NK-92 (cell line): ENCODE measurements around the gene JARID2.

Source experiments
- DNase-seq: peaks from one replicate; lab custom pipeline; 2025; ENCODE audit not compliant: unreplicated experiment; lab: John Stamatoyannopoulos, UW

Gene JARID2

GRCh38 chr6:15456422-15456821, 210.6 kb downstream of the JARID2 start:
- no peak for DNase-seq

GRCh38 chr6:15457121-15457650, 211.3 kb downstream of the JARID2 start:
- no peak for DNase-seq

GRCh38 chr6:15458021-15458459, 212.2 kb downstream of the JARID2 start:
- DNase-seq = no peak

- no peak for DNase-seq
Measured at GRCh38 chr6:15460110-15460727, 214.3 kb downstream of the JARID2 start.

GRCh38 chr6:15461127-15461944, 215.5 kb downstream of the JARID2 start:
- DNase-seq = no peak

- DNase-seq = no peak
Measured at GRCh38 chr6:15462256-15462655, 216.4 kb downstream of the JARID2 start.

- DNase-seq = no peak
Measured at GRCh38 chr6:15462717-15463525, 217.1 kb downstream of the JARID2 start.

- DNase-seq = no peak
Measured at GRCh38 chr6:15464211-15464725, 218.4 kb downstream of the JARID2 start.

- no peak for DNase-seq
Measured at GRCh38 chr6:15465212-15465611, 219.3 kb downstream of the JARID2 start.

GRCh38 chr6:15470746-15471145, 224.9 kb downstream of the JARID2 start:
- DNase-seq = no peak

GRCh38 chr6:15472621-15473020, 226.8 kb downstream of the JARID2 start:
- DNase-seq = no peak

- DNase-seq = no peak
Measured at GRCh38 chr6:15473174-15473573, 227.3 kb downstream of the JARID2 start.

- no peak for DNase-seq
Measured at GRCh38 chr6:15473741-15474161, 227.9 kb downstream of the JARID2 start.

- DNase-seq = no peak
Measured at GRCh38 chr6:15474196-15474595, 228.3 kb downstream of the JARID2 start.

- no peak for DNase-seq
Measured at GRCh38 chr6:15475261-15475660, 229.4 kb downstream of the JARID2 start.

GRCh38 chr6:15475872-15476271, 230.0 kb downstream of the JARID2 start:
- no peak for DNase-seq

GRCh38 chr6:15476631-15477380, 230.9 kb downstream of the JARID2 start:
- DNase-seq = no peak

GRCh38 chr6:15477746-15478145, 231.9 kb downstream of the JARID2 start:
- DNase-seq = no peak

- DNase-seq = no peak
Measured at GRCh38 chr6:15479761-15480160, 233.9 kb downstream of the JARID2 start.

- DNase-seq = no peak
Measured at GRCh38 chr6:15480525-15480924, 234.7 kb downstream of the JARID2 start.
